Erythroblast (primary cell): Measurements from ENCODE around the gene GNAQ.

Experiments
- GATA1 ChIP-seq: IDR thresholded peaks from 2 replicates; pipeline ENCODE4 v1.6.1; 2011; ENCODE audit warnings: low read depth, mild to moderate bottlenecking, control low read depth, low read length, moderate library complexity
- POLR2A ChIP-seq: IDR thresholded peaks from 2 replicates; pipeline ENCODE4 v1.6.1; 2011; ENCODE audit warnings: mild to moderate bottlenecking, low read length

DNA sequence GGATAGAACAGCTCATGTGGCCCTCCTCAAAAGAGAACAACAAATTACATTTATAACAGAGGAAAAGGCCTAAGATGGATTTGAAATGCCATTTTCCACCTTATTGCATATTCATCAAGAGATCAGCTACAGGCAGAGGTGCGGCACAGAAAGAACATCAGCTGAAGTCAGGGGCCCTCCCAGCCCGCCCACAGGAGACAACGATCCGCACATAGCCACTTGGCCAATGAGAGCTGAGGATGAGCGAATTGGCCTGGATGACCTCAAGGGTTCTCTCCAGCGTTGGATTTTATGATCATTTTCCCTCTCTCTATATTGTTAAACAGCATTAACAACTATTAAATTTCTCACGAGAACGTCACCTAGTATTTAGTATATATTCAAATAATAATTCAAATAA lies 97.6 kb downstream of the GNAQ start:
- TF ChIP-seq POLR2A (no peak), GATA1 (no peak)
